Measurements from ENCODE around the gene MCU.

GRCh38 chr10:72800000-72800740 is 108.2 kb downstream of the MCU start:
- TF ChIP-seq CTCF (IDR thresholded peaks at IDR 0.05) = no peak
- no peak for TF ChIP-seq POLR2A (IDR thresholded peaks at IDR 0.05)
